ENCODE results near the gene MB. TPM values are rescaled to one million over a fixed set of nuclear protein-coding genes. Genes with fewer than 3 reads are reported as not detected.

The MB gene
- total and polyA plus RNA-seq, 9 of the 15 experiments (the other 6 are each of a cell fraction or from before 2014, with no cell fraction given): not detected

GRCh38 chr22:35615156-35615555, 2.0 kb downstream of the MB start (continued):
- TF ChIP-seq FOXP4 (CRISPR knock-in tag; IDR thresholded peaks at IDR 0.05; ENCODE audit: borderline replicate concordance) (no peak), ZNF224 (CRISPR knock-in tag; IDR thresholded peaks at IDR 0.05) (no peak), NONO (IDR thresholded peaks at IDR 0.05; ENCODE audit: low read depth in 2 of 2, low read length in 1 of 2) (no peak), MYC (IDR thresholded peaks at IDR 0.05; ENCODE audit: low read depth, low read length) (peak; percentile 28; the same call in 1 of the 2 replicates), MYC (CRISPR knock-in tag; IDR thresholded peaks at IDR 0.05; ENCODE audit: borderline replicate concordance, low read depth) (no peak), SRSF1 (IDR thresholded peaks at IDR 0.05; ENCODE audit: low read depth, low read length) (no peak), MYBL2 (IDR thresholded peaks at IDR 0.05; ENCODE audit: low read depth) (no peak), MYBL2 (CRISPR knock-in tag; IDR thresholded peaks at IDR 0.05; ENCODE audit: borderline replicate concordance) (no peak), TBP (optimal IDR thresholded peaks at IDR 0.05; ENCODE audit: low read depth, low read length) (no peak), CREB5 (CRISPR knock-in tag; IDR thresholded peaks at IDR 0.05) (no peak), PRMT5 (CRISPR knock-in tag; IDR thresholded peaks at IDR 0.05) (no peak), ZNF174 (CRISPR knock-in tag; IDR thresholded peaks at IDR 0.05) (no peak), NUFIP1 (IDR thresholded peaks at IDR 0.05; ENCODE audit: partially characterized antibody) (no peak), ZKSCAN1 (IDR thresholded peaks at IDR 0.05; ENCODE audit: low read depth, low read length) (no peak), PML (IDR thresholded peaks at IDR 0.05; ENCODE audit: low read length) (no peak), KDM4B (IDR thresholded peaks at IDR 0.05; ENCODE audit: borderline replicate concordance in 2 of 2, low read depth in 1 of 2) (no peak), ZC3H8 (IDR thresholded peaks at IDR 0.05) (no peak), NCOA6 (IDR thresholded peaks at IDR 0.05) (no peak), CTBP1 (IDR thresholded peaks at IDR 0.05; ENCODE audit: borderline replicate concordance) (peak; percentile 50; the same call in 1 of the 2 replicates), CHCHD3 (CRISPR knock-in tag; IDR thresholded peaks at IDR 0.05) (no peak), NEUROD1 (IDR thresholded peaks at IDR 0.05; ENCODE audit: borderline replicate concordance, low read depth, low read length, partially characterized antibody) (no peak), PCBP1 (IDR thresholded peaks at IDR 0.05; ENCODE audit: low read depth, low read length, poor library complexity, severe bottlenecking) (no peak), ZNF778 (CRISPR knock-in tag; IDR thresholded peaks at IDR 0.05) (no peak), MEIS2 (IDR thresholded peaks at IDR 0.05; ENCODE audit: partially characterized antibody) (no peak), CCNT2 (IDR thresholded peaks at IDR 0.05; ENCODE audit: borderline replicate concordance, extremely low read depth, insufficient read length, low read depth, low read length) (no peak), ZBTB8A (IDR thresholded peaks at IDR 0.05; ENCODE audit: partially characterized antibody) (no peak), PHB2 (IDR thresholded peaks at IDR 0.05; ENCODE audit: low read depth) (no peak), PHB (CRISPR knock-in tag; IDR thresholded peaks at IDR 0.05) (no peak), FOSL1 (tag; conservative IDR thresholded peaks at IDR 0.05) (no peak)
